Adipocyte (in vitro differentiated cells): ENCODE data around the gene ADAMTS7.

Experiments used
- DNase-seq: peaks from one replicate; pipeline ENCODE4 v3.0.0-alpha.2; 2015; ENCODE audit warnings: low read depth
- H3K27me3 ChIP-seq: replicated peaks from 2 replicates; pipeline ENCODE4 v1.7.0; 2013; ENCODE audit warnings: mild to moderate bottlenecking, low read length, moderate library complexity; ENCODE audit not compliant: control insufficient read depth, insufficient read depth
- H3K36me3 ChIP-seq: 2 replicates; pipeline ENCODE4 v1.7.0; 2013; ENCODE audit warnings: low read length, mild to moderate bottlenecking, moderate library complexity; ENCODE audit not compliant: control insufficient read depth, insufficient read depth, severe bottlenecking
- H3K4me1 ChIP-seq: 2 replicates; pipeline ENCODE4 v1.7.0; 2013; ENCODE audit warnings: mild to moderate bottlenecking, low read length, moderate library complexity; ENCODE audit not compliant: control insufficient read depth, insufficient read depth
- H3K4me3 ChIP-seq: 2 replicates; pipeline ENCODE4 v1.7.0; 2013; ENCODE audit warnings: mild to moderate bottlenecking, low read length, moderate library complexity
- H3K9ac ChIP-seq: 2 replicates; pipeline ENCODE4 v1.7.0; 2013; ENCODE audit warnings: mild to moderate bottlenecking, low read length, moderate library complexity
- H3K9me3 ChIP-seq: 2 replicates; pipeline ENCODE4 v1.7.0; 2013; ENCODE audit warnings: mild to moderate bottlenecking, low read length, moderate library complexity; ENCODE audit not compliant: control insufficient read depth

The ADAMTS7 gene

DNA sequence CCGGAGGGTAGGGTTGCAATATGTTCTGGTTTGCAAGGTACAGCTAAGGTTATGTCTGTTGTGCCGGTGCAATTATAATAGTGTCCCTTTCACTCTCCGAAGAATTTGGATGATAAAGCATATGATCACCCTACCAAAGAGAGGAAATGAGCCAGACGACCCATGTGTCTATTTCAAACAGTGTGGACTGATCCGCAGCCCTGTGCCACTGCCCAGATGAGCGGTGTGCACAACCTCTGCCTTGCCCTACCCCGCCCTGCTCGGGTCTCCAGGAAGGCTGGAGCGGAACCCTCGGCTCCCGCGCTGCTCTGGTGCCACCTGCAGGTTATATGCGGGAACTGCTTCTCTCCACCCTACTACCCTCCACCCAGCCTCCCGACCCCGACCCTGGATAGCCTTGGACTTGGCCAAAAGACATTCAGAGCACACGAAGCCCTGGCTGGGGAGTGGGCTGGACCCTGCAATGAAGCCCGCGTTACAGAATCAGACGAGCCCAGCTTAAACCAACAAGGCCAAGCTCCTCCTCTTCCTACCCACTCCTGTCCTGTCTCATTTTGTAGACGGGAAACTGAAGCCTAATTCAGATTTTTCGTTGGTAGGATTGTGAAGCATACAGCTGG, 101.9 kb downstream of the ADAMTS7 start:
- Histone ChIP-seq H3K36me3 (no peaks in the 10 kb centered on the region), H3K9ac (no peak overlapping the region), H3K4me3 (peak overlapping the region; percentile 48), H3K4me1 (peaks cover 3% of the 10 kb centered on the region), H3K27me3 (peaks cover 25% of the 10 kb centered on the region), H3K9me3 (peaks cover 16% of the 10 kb centered on the region)
- peak; percentile 84 for DNase-seq
